Skeletal muscle satellite cell (primary cell): ENCODE data around the gene MRNIP.
A peak's percentile ranks its signal among the peaks of the same experiment; 100 is the strongest.

Experiments
- H3K27me3 ChIP-seq: 2 replicates; pipeline ENCODE4 v1.7.0; 2013; ENCODE audit warnings: low read length; ENCODE audit not compliant: control insufficient read depth, insufficient read depth
- H3K36me3 ChIP-seq: 2 replicates; pipeline ENCODE4 v1.7.0; 2013; ENCODE audit warnings: mild to moderate bottlenecking, control low read depth, low read length; ENCODE audit not compliant: insufficient read depth
- H3K4me1 ChIP-seq: 2 replicates; pipeline ENCODE4 v1.7.0; 2013; ENCODE audit warnings: low read length; ENCODE audit not compliant: control insufficient read depth, insufficient read depth
- H3K4me2 ChIP-seq: 2 replicates; pipeline ENCODE4 v1.7.0; 2013; ENCODE audit warnings: mild to moderate bottlenecking, low read length
- H3K4me3 ChIP-seq: 2 replicates; pipeline ENCODE4 v1.7.0; 2013; ENCODE audit warnings: low read length
- H3K9ac ChIP-seq: 2 replicates; pipeline ENCODE4 v1.7.0; 2013; ENCODE audit warnings: mild to moderate bottlenecking, low read depth, low read length, moderate library complexity
- H3K9me3 ChIP-seq: replicated peaks from 2 replicates; pipeline ENCODE4 v1.7.0; 2013; ENCODE audit warnings: mild to moderate bottlenecking, control low read depth, low read length

MRNIP gene

DNA sequence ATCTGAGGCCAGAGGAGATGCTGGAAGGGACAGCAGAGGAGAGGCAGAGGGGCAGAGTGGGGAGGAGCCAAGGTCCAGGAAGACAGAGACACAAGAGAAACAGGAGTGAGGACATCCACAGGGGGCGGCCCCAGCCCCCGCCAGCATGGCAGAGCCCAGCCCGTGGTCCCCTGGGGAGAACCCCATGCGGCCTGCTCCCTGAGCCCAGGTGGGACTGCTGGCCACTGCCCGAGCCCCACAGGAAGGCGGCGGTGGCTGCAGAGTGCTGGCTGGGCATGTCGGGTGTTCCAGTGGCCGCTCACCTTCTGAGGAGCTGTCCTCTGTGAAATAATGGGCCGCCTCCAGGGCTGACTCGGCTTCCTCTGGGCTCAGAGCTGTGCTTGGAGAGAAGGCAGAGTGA is 8.9 kb upstream of the MRNIP start:
- Histone ChIP-seq H3K27me3 (no peaks in the 10 kb centered on the region), H3K4me2 (no peak overlapping the region), H3K9ac (no peak overlapping the region), H3K4me1 (no peaks in the 10 kb centered on the region), H3K9me3 (no peaks in the 10 kb centered on the region), H3K36me3 (peaks cover 76% of the 10 kb centered on the region), H3K4me3 (no peak overlapping the region)

DNA sequence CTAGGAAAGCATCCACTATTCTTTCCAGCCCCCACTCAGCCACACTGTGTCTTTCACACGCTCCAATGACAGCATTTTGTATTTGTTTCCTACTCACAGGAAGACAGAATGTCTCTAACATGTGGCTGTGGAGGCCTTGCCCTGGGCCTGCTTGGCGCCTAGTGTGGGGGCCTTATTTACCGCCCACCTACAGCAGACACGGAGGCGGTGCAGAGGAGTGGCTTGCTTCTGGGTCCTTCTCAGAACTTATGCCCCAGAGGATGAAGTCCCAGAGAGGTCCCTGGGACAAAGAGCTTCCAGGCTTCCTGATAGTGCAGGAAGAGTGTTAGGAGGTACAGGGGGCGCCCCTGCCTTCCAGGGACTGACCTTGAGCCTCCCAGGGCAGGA is 8.5 kb upstream of the MRNIP start:
- H3K4me2 ChIP-seq, result no peak overlapping the region
- no peaks in the 10 kb centered on the region for H3K4me1 ChIP-seq
- no peak overlapping the region for H3K4me3 ChIP-seq
- H3K9ac ChIP-seq, result no peak overlapping the region
- H3K9me3 ChIP-seq, result no peaks in the 10 kb centered on the region
- H3K36me3 ChIP-seq, result peaks cover 76% of the 10 kb centered on the region
- H3K27me3 ChIP-seq, result no peaks in the 10 kb centered on the region

DNA sequence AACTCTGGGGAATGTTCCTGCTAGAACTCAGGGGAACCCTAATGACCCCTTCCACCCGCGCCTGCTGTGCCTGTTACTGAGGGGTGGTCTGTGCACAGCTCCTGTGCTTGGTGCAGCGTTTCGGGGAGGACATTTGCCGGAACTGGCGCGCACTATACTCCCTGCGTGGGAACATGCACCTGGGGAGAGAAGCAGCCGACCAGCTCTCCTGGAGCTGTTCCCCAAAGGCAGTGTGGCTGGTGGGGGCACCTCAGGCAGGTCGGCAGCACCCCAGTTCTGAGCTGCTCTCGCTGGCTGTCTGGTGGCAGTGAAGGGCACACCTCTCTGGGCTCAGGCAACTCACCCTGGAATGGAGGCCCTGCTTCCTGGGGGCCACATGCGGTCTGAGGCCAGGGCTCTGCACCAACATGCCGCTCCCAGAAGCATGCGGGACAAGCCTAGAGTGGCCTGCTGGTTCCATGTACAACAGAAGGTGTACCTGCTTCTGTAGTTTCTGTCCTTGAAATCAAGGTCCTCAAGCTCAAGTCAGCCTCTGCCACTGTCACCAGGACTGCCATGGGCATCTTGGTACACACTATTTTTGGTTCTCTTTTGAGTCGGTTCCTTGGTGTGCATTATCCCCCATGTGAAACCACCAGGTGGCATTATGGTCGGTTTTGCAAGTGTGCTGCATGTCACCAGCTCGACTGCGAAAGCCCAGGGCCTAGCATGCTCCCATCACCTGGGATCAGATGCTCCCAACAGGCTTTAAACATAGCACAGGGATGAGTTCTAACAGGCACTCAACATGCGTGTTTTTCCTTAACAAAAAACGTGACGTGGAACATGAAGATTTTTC is 7.8 kb upstream of the MRNIP start:
- Histone ChIP-seq H3K9ac (no peak overlapping the region), H3K27me3 (no peaks in the 10 kb centered on the region), H3K36me3 (peaks cover 77% of the 10 kb centered on the region), H3K4me1 (no peaks in the 10 kb centered on the region), H3K4me3 (no peak overlapping the region), H3K4me2 (no peak overlapping the region), H3K9me3 (no peaks in the 10 kb centered on the region)

DNA sequence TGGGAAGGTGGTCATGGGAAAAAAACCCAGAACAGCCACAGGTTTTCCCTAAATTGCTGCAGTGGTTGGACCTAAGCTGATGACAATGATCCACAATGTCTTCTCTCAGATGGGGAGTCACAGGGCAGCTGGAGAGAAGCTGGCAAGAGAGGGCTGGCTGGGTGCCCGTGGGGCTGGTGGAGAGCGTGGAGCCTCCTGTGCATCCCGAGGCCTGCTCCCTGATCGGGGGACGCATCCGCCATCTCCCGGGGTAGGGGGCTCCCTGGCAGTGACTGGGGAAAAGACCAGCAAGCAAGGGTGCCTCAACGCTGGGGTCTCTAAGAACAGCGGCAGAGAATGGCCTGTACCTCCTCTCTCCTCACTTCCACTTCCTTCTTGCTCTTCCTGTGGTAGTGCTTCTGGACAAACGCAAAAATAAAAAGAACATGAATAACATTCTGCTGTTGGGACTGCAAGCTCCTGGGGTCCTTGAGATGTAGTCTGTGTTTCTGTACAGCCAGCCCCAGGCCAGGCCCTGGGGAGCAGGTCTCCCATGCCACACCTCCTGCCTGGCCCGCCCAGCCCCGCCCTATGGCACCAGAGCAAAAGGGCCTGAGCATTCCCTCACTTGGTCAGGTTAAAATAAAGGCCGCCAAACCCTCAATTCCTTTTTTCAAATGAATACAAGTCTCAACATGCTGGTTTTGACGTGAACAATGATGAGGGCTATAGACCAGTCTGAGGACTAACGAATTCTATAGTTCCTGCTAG is 7.0 kb upstream of the MRNIP start:
- peaks cover 69% of the 10 kb centered on the region for H3K36me3 ChIP-seq
- no peak overlapping the region for H3K4me2 ChIP-seq
- H3K9me3 ChIP-seq, result no peaks in the 10 kb centered on the region
- H3K4me3 ChIP-seq, result no peak overlapping the region
- H3K27me3 ChIP-seq, result no peaks in the 10 kb centered on the region
- H3K4me1 ChIP-seq, result no peaks in the 10 kb centered on the region
- H3K9ac ChIP-seq, result no peak overlapping the region

DNA sequence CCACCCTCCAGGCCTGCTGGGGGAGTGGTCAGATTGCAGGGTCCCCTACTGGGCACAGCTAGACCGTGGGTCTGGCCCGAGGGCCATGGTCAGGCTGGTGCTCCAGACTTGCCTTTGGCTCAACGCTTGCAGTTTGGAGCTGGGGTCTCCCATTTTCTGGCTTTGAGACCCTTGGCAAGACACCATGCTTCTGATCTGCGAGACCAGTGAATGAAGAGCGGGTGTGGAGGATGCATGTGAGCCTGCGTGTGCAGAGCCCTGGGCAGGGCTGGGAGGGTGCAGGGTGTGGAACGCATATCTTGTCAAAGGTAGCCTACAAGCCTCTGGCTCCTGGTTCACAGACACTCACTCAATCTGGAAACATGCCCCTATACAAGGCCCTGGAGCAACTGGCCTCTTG is 6.1 kb upstream of the MRNIP start:
- no peaks in the 10 kb centered on the region for H3K9me3 ChIP-seq
- no peak overlapping the region for H3K4me3 ChIP-seq
- H3K4me2 ChIP-seq, result no peak overlapping the region
- H3K4me1 ChIP-seq, result peaks cover 7% of the 10 kb centered on the region
- H3K9ac ChIP-seq, result no peak overlapping the region
- no peaks in the 10 kb centered on the region for H3K27me3 ChIP-seq
- peaks cover 62% of the 10 kb centered on the region for H3K36me3 ChIP-seq

DNA sequence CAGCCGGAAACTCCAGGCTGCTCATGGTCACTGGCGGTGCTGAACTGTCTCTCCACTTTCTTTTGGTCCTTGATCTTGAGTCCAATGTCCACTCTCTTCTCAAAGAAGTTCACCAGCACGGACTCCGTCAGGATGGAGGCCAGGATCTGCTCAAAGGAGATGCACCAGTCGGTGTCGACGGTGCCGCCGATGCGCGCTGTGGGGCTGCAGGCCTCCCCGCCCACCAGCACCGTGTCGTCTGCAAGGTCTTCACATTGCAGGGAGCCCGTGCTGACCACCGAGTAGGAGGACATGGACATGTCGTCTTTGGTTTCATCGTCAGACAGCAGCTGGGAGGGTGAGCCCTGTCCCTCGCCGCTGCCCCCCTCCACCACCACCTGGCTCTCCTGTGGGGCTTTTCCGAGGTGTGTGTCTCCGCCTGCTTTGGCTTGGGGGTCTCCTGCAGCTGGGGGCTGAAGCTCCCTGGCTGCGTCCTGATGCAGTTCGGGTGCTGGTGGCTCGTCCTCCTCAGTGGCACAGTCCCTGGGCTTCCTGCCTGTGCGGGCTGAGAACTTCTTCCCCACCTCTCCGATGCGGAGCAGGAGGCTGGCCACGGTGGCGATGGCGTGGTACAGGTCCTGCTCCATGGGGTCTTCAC is 5.0 kb upstream of the MRNIP start:
- Histone ChIP-seq H3K4me2 (no peak overlapping the region), H3K4me3 (no peak overlapping the region), H3K27me3 (no peaks in the 10 kb centered on the region), H3K36me3 (peaks cover 51% of the 10 kb centered on the region), H3K9ac (no peak overlapping the region), H3K9me3 (no peaks in the 10 kb centered on the region), H3K4me1 (peaks cover 9% of the 10 kb centered on the region)

DNA sequence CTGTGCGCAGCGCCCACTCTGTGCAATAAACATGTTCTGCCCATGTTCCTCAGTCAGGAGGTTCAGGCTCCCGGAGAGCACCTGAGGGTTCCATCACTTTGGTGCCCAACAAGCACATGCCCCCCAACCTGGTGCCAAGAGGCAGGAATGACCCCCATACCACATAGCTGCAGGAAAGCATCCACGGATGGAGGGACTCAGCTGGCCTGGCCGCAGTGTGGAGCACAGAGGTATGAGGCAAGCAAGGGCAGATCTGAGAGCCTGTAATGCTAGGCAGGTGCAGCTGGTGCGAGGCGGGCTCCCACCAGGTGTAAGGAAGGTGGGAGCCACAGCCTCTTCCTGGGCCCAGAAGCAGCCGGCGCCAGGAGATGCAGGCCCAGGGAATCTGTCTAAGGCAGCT is 4.3 kb upstream of the MRNIP start:
- Histone ChIP-seq H3K4me1 (peaks cover 9% of the 10 kb centered on the region), H3K27me3 (no peaks in the 10 kb centered on the region), H3K36me3 (peaks cover 48% of the 10 kb centered on the region), H3K9ac (no peak overlapping the region), H3K4me3 (no peak overlapping the region), H3K9me3 (no peaks in the 10 kb centered on the region), H3K4me2 (no peak overlapping the region)

DNA sequence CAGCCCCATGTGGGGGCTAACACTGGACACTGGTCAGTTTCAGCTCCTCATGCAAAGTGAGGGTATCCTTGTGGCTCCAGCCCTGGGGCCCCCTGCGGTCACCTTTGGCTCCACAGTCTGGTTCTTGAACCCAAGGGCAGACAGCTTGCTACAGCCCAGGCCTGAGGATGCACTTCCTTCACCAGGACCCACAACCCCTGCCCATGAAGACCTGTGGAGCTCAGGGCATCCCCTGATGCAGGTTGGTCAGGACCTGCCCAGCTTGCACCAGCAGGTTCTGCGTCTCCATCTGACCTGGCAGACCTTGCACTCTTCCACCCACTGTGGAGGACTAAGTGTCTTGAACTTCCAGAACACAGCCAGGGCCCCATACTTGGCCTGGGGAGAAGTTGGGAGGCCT is 3.7 kb upstream of the MRNIP start:
- Histone ChIP-seq H3K4me3 (no peak overlapping the region), H3K27me3 (no peaks in the 10 kb centered on the region), H3K4me1 (peaks cover 9% of the 10 kb centered on the region), H3K4me2 (no peak overlapping the region), H3K9me3 (no peaks in the 10 kb centered on the region), H3K36me3 (peaks cover 46% of the 10 kb centered on the region), H3K9ac (no peak overlapping the region)

DNA sequence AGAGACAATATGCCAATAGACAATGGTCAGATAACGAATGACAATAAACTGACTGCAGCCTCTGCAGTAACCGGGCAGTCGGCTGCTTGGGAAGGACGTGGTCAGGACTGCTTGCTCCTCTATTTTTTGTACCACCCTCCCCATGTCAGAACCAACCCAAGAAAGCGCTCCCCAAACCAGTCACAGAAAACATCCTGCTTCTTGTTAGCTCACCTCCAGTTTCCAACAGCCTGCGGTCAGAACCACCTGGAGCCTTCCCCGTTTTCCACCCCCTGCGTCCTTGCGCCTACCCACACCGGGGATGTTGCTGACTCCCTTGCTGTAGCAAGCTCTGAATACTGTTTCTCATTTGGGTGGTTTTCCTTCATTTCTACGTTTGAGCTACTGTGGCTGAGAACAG is 1.7 kb upstream of the MRNIP start:
- Histone ChIP-seq H3K9ac (peak overlapping the region; percentile 87), H3K27me3 (no peaks in the 10 kb centered on the region), H3K36me3 (peaks cover 30% of the 10 kb centered on the region), H3K4me1 (peaks cover 9% of the 10 kb centered on the region), H3K4me2 (peak overlapping the region; percentile 94), H3K4me3 (no peak overlapping the region), H3K9me3 (no peaks in the 10 kb centered on the region)

DNA sequence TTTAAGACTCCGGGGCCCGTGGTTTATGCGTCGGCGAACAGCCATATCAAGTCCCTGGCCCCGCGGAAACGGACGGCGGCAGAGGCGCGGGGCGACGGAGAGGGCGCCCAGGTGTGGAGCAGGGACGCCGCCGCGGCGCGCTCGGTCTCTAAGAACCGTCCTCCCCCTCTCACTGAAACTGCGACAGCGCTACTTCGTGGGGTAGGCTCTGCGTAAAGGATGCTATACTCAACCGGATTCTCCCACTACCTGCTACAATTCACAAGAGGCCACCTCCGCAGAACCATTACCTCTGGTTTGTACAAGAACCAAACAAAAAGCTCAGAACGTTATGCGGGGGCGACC is 404 bp downstream of the MRNIP start:
- no peaks in the 10 kb centered on the region for H3K27me3 ChIP-seq
- peak overlapping the region; percentile 87 for H3K9ac ChIP-seq
- no peaks in the 10 kb centered on the region for H3K9me3 ChIP-seq
- H3K36me3 ChIP-seq, result peaks cover 14% of the 10 kb centered on the region
- H3K4me3 ChIP-seq, result peak overlapping the region; percentile 81
- peaks cover 9% of the 10 kb centered on the region for H3K4me1 ChIP-seq
- H3K4me2 ChIP-seq, result peak overlapping the region; percentile 94

DNA sequence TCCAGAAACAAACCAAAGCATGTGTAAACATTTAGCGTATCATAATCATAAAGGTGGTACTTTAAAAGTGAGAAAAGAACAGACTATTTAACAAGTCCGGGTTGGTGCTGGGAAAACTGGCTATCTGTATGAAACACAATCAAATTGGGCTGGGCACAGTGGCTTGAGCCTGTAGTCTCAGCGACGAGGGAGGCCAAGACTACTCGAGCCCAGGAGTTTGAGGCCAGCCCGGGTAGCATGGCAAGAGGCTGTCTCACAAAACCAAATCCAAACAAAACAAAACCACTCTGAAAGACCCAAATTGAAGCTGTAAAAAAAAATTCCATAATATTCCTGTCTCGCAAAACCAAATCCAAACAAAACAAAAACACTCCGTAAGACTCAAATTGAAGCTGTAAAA is 4.3 kb downstream of the MRNIP start:
- H3K36me3 ChIP-seq, result peaks cover 23% of the 10 kb centered on the region
- H3K9me3 ChIP-seq, result no peaks in the 10 kb centered on the region
- H3K9ac ChIP-seq, result no peak overlapping the region
- H3K27me3 ChIP-seq, result no peaks in the 10 kb centered on the region
- no peak overlapping the region for H3K4me3 ChIP-seq
- H3K4me2 ChIP-seq, result no peak overlapping the region
- no peaks in the 10 kb centered on the region for H3K4me1 ChIP-seq
